Esophagus muscularis mucosa (tissue), 4 donors: Measurements from ENCODE around the gene GPC6. TPM values are rescaled to one million over a fixed set of nuclear protein-coding genes. Genes with fewer than 3 reads are reported as not detected.
A peak's percentile ranks its signal among the peaks of the same experiment; 100 is the strongest.
"Not testable (repeated sequence)": the region's sequence is repeated elsewhere in the genome, so short reads cannot be mapped to it uniquely, and the experiment has no call there.

Source experiments
- DNase-seq: peaks from one replicate; pipeline ENCODE4 v3.0.0-alpha.2; 2017; ENCODE audit errors: extremely low spot score
- H3K27ac ChIP-seq, 4 donors: fragments of 200-600 bp; sonication (generic); replicated peaks in 1 of 4; 1 replicate in 3 of 4; 2 replicates in 1 of 4; pipeline ENCODE4 v1.5.1; 2016 to 2019; ENCODE audit warnings: mild to moderate bottlenecking in 1 of 4
- H3K27me3 ChIP-seq, 4 donors: fragments of 200-600 bp; sonication (generic); one replicate each; pipeline versions ENCODE4 v1.5.1 to v1.6.0; 2016 to 2019
- H3K36me3 ChIP-seq, 4 donors: fragments of 200-600 bp; sonication (generic); one replicate each; pipeline ENCODE4 v1.5.1; 2016 to 2019
- H3K4me1 ChIP-seq, 4 donors: fragments of 200-600 bp; sonication (generic); one replicate each; pipeline ENCODE4 v1.5.1; 2016 to 2019
- H3K4me3 ChIP-seq, 4 donors: fragments of 200-600 bp; sonication (generic); 1 replicate in 2 of 4; 2 replicates in 2 of 4; pipeline ENCODE4 v1.5.1; 2016 to 2019; ENCODE audit warnings: mild to moderate bottlenecking in 4 of 4, moderate library complexity in 1 of 4
- H3K9me3 ChIP-seq, 4 donors: fragments of 200-600 bp; sonication (generic); 1 replicate in 3 of 4; 2 replicates in 1 of 4; pipeline ENCODE4 v1.5.1; 2016 to 2019
- CTCF ChIP-seq, 3 experiments: fragments of 200-600 bp in 2 of 3; fragments of 450-650 bp in 1 of 3; sonication (generic) in 2 of 3; IDR thresholded peaks; one replicate each; pipeline ENCODE4 v1.5.1; 2017 to 2019; ENCODE audit warnings: antibody characterized with exemption in 3 of 3, mild to moderate bottlenecking in 2 of 3, moderate library complexity in 1 of 3
- EP300 ChIP-seq: sonication (generic); formaldehyde crosslinking; IDR thresholded peaks from one replicate; pipeline ENCODE4 v1.6.1; 2017; ENCODE audit warnings: antibody characterized with exemption
- POLR2A ChIP-seq: fragments of 450-650 bp; IDR thresholded peaks from one replicate; pipeline ENCODE4 v1.6.1; 2017; ENCODE audit warnings: antibody characterized with exemption, moderate library complexity, mild to moderate bottlenecking, low read depth
- POLR2AphosphoS5 ChIP-seq, 2 donors: sonication (generic); formaldehyde crosslinking; IDR thresholded peaks; one replicate each; pipeline ENCODE4 v1.6.1; 2017; ENCODE audit warnings: antibody characterized with exemption in 2 of 2
- WGBS: methylation state at CpG from one replicate; pipeline ENCODE4 v1.1.5; 2018; 5-methylcytosine and 5-hydroxymethylcytosine counted together
- intact Hi-C: fragments of 100-400 bp; cut with DNase I; formaldehyde crosslinking; loops from one replicate; pipeline ENCODE4 v1.15.1; 2023
- total RNA-seq, 4 donors: library from RNA; depleted of rRNA; stranded (reverse); fragments of >200 nt; gene quantifications; one replicate each; pipeline versions ENCODE4 v1.1.0 to v1.2.1, GENCODE V29; 2016

GPC6 gene
- total RNA-seq, 4 donors from 2014 or later: 6.5 to 17.2 (median 13.5) TPM

GRCh38 chr13:94342436-94343242, 1116.0 kb downstream of the GPC6 start:
- TF ChIP-seq CTCF (IDR thresholded peaks at IDR 0.05) (no peak), EP300 (no peak), POLR2A (no peak), POLR2AphosphoS5 (IDR thresholded peaks at IDR 0.05) (no peak)
- peak; percentile 74 for DNase-seq
- no peaks in the 10 kb centered on the region for H3K9me3 ChIP-seq
- intact Hi-C loops: no loop called here
- H3K27ac ChIP-seq: peak overlapping the region in 2 of 4 donors; percentile 57 to 72
- no peaks in the 10 kb centered on the region for H3K36me3 ChIP-seq
- peaks cover 7 to 32% (median 24%) of the 10 kb centered on the region in 4 donors for H3K4me1 ChIP-seq
- no peaks in the 10 kb centered on the region for H3K27me3 ChIP-seq
- H3K4me3 ChIP-seq: no peak overlapping the region
- WGBS: 80% methylated on average over 17 of the region's 17 CpGs

- DNase-seq: peak; percentile 89
- peaks cover 7 to 32% (median 24%) of the 10 kb centered on the region in 4 donors for H3K4me1 ChIP-seq
- WGBS: 76% methylated on average over 7 of the region's 7 CpGs
- peak overlapping the region in 3 of 4 donors; percentile 18 to 72 (median 57) for H3K27ac ChIP-seq
- intact Hi-C loops: no loop called here
- H3K9me3 ChIP-seq: no peaks in the 10 kb centered on the region
- TF ChIP-seq CTCF (IDR thresholded peaks at IDR 0.05) (no peak), EP300 (no peak), POLR2A (no peak), POLR2AphosphoS5 (IDR thresholded peaks at IDR 0.05) (no peak)
- H3K4me3 ChIP-seq: no peak overlapping the region
- no peaks in the 10 kb centered on the region for H3K27me3 ChIP-seq
- H3K36me3 ChIP-seq: no peaks in the 10 kb centered on the region
Observed at GRCh38 chr13:94343243-94343585, 1116.6 kb downstream of the GPC6 start.

- H3K27me3 ChIP-seq, H3K9me3 ChIP-seq, intact Hi-C loops, H3K36me3 ChIP-seq, H3K4me3 ChIP-seq: not testable (repeated sequence)
- peak; percentile 21 for DNase-seq
- H3K27ac ChIP-seq: peak overlapping the region in 3 of 4 donors; percentile 18 to 72 (median 57)
- WGBS: 96% methylated on average over 3 of the region's 3 CpGs
- H3K4me1 ChIP-seq: peaks cover 7 to 32% (median 24%) of the 10 kb centered on the region in 4 donors
Observed at GRCh38 chr13:94343687-94344086, 1117.1 kb downstream of the GPC6 start.

- H3K4me1 ChIP-seq: peaks cover 7 to 32% (median 24%) of the 10 kb centered on the region in 4 donors
- H3K4me3 ChIP-seq: no peak overlapping the region
- 33% methylated on average over 8 of the region's 8 CpGs for WGBS
- peak; percentile 34 for DNase-seq
- no peaks in the 10 kb centered on the region for H3K9me3 ChIP-seq
- TF ChIP-seq POLR2AphosphoS5 (IDR thresholded peaks at IDR 0.05): no peak
- no peak for TF ChIP-seq CTCF (IDR thresholded peaks at IDR 0.05)
- TF ChIP-seq EP300: no peak
- no peak for TF ChIP-seq POLR2A
- intact Hi-C loops: no loop called here
- no peaks in the 10 kb centered on the region for H3K36me3 ChIP-seq
- H3K27ac ChIP-seq: peak overlapping the region in 2 of 4 donors; percentile 18 to 72
- no peaks in the 10 kb centered on the region for H3K27me3 ChIP-seq
Observed at GRCh38 chr13:94344126-94344818, 1117.7 kb downstream of the GPC6 start.

GRCh38 chr13:94345374-94346195, 1119.0 kb downstream of the GPC6 start:
- Histone ChIP-seq H3K9me3 (no peaks in the 10 kb centered on the region), H3K4me3 (no peak overlapping the region), H3K4me1 (peaks cover 7 to 32% (median 24%) of the 10 kb centered on the region in 4 donors), H3K36me3 (no peaks in the 10 kb centered on the region), H3K27me3 (no peaks in the 10 kb centered on the region), H3K27ac (no peak overlapping the region)
- no peak for DNase-seq
- no peak for TF ChIP-seq EP300
- no peak for TF ChIP-seq POLR2AphosphoS5 (IDR thresholded peaks at IDR 0.05)
- no peak for TF ChIP-seq POLR2A
- intact Hi-C loops: no loop called here
- 55% methylated on average over 8 of the region's 8 CpGs for whole genome bisulfite sequencing
